GM23338 (cell line): Measurements from ENCODE around the gene GPATCH8. TPM values are rescaled to one million over a fixed set of nuclear protein-coding genes. Genes with fewer than 3 reads are reported as not detected.
A peak's percentile ranks its signal among the peaks of the same experiment; 100 is the strongest.

Source experiments
- ATAC-seq: fragments of 200-7000 bp; cut with Tn5 transposase; 3 replicates; pipeline ENCODE4 v1.9.1; 2020
- DNase-seq: peaks from one replicate; pipeline ENCODE4 v3.0.0-alpha.2; 2015; ENCODE audit warnings: low spot score
- H2AFZ ChIP-seq: fragments of 200-600 bp; sonication (generic); 2 replicates; pipeline ENCODE4 v1.8.0; 2016; ENCODE audit warnings: antibody characterized with exemption, mild to moderate bottlenecking, moderate library complexity
- H3F3A ChIP-seq: fragments of 200-600 bp; sonication (generic); replicated peaks from 2 replicates; pipeline ENCODE4 v1.8.0; 2017; ENCODE audit warnings: antibody characterized with exemption, mixed run types, low read depth
- H3K27ac ChIP-seq: fragments of 200-600 bp; sonication (generic); 2 replicates; pipeline ENCODE4 v1.6.1; 2016; ENCODE audit warnings: low read depth
- H3K27me3 ChIP-seq: fragments of 200-600 bp; sonication (generic); 2 replicates; pipeline ENCODE4 v1.8.0; 2016; ENCODE audit warnings: mild to moderate bottlenecking, mixed run types, moderate library complexity; ENCODE audit not compliant: insufficient read depth
- H3K36me3 ChIP-seq: fragments of 200-600 bp; sonication (generic); 2 replicates; pipeline ENCODE4 v1.8.0; 2016; ENCODE audit warnings: mild to moderate bottlenecking; ENCODE audit not compliant: insufficient read depth
- H3K4me1 ChIP-seq: fragments of 200-600 bp; sonication (generic); 2 replicates; pipeline ENCODE4 v1.8.0; 2016; ENCODE audit warnings: mild to moderate bottlenecking, moderate library complexity; ENCODE audit not compliant: insufficient read depth
- H3K4me2 ChIP-seq: fragments of 200-600 bp; sonication (generic); 2 replicates; pipeline ENCODE4 v1.7.1; 2017; ENCODE audit warnings: mixed run types
- H3K4me3 ChIP-seq: fragments of 200-600 bp; sonication (generic); 2 replicates; pipeline ENCODE4 v1.6.1; 2016; ENCODE audit warnings: mixed run types
- H3K79me2 ChIP-seq: fragments of 200-600 bp; sonication (generic); replicated peaks from 2 replicates; pipeline ENCODE4 v1.8.0; 2017; ENCODE audit warnings: mild to moderate bottlenecking; ENCODE audit not compliant: insufficient read depth
- H3K9me2 ChIP-seq: fragments of 200-600 bp; sonication (generic); 2 replicates; pipeline ENCODE4 v1.8.0; 2017; ENCODE audit not compliant: insufficient read depth
- H4K20me1 ChIP-seq: fragments of 200-600 bp; sonication (generic); replicated peaks from 2 replicates; pipeline ENCODE4 v1.8.0; 2017; ENCODE audit warnings: mild to moderate bottlenecking; ENCODE audit not compliant: insufficient read depth
- H3K27ac Mint-ChIP-seq: 2 replicates; pipeline ENCODE4 v1.8.0; 2020; ENCODE audit warnings: inconsistent platforms, mild to moderate bottlenecking, moderate library complexity, mixed read lengths
- H3K27me3 Mint-ChIP-seq: 3 replicates; pipeline ENCODE4 v1.8.0; 2022; ENCODE audit warnings: low read depth, mild to moderate bottlenecking, moderate library complexity, mixed read lengths, inconsistent platforms; ENCODE audit not compliant: insufficient read depth, poor library complexity
- H3K36me3 Mint-ChIP-seq: 3 replicates; pipeline ENCODE4 v1.8.0; 2021; ENCODE audit warnings: low read depth, mild to moderate bottlenecking, inconsistent platforms, moderate library complexity, mixed read lengths
- H3K4me1 Mint-ChIP-seq: 3 replicates; pipeline ENCODE4 v1.8.0; 2020; ENCODE audit warnings: mild to moderate bottlenecking, inconsistent platforms, mixed read lengths
- H3K4me3 Mint-ChIP-seq: 3 replicates; pipeline ENCODE4 v1.8.0; 2021; ENCODE audit warnings: moderate library complexity, mild to moderate bottlenecking, inconsistent platforms, mixed read lengths
- H3K9me3 Mint-ChIP-seq: 3 replicates; pipeline ENCODE4 v1.8.0; 2020; ENCODE audit warnings: moderate library complexity, mild to moderate bottlenecking, inconsistent platforms, mixed read lengths
- CREB1 ChIP-seq: fragments of 250-450 bp; sonication (Bioruptor Pico); IDR thresholded peaks from 2 replicates; pipeline ENCODE4 v1.5.0; 2020; ENCODE audit warnings: low read depth, mild to moderate bottlenecking, moderate library complexity
- CTCF ChIP-seq, 2 experiments: fragments of 200-600 bp in 1 of 2; sonication (generic) in 1 of 2; conservative IDR thresholded peaks; 2 replicates each; pipeline versions ENCODE4 v1.5.1 to v1.6.1; 2016 to 2017; ENCODE audit warnings: antibody characterized with exemption in 2 of 2, low read depth in 2 of 2, mild to moderate bottlenecking in 2 of 2, moderate library complexity in 1 of 2
- ETS1 ChIP-seq: IDR thresholded peaks from 2 replicates; pipeline ENCODE4 v1.6.1; 2016; ENCODE audit warnings: antibody characterized with exemption
- EZH2 ChIP-seq: fragments of 200-600 bp; sonication (generic); IDR thresholded peaks from one replicate; pipeline ENCODE4 v1.8.0; 2017; ENCODE audit warnings: antibody characterized with exemption, mild to moderate bottlenecking, low read depth; ENCODE audit not compliant: unreplicated experiment
- EZH2phosphoT487 ChIP-seq: fragments of 200-600 bp; sonication (generic); IDR thresholded peaks from one replicate; pipeline ENCODE4 v1.8.1; 2018; ENCODE audit warnings: antibody characterized with exemption; ENCODE audit not compliant: unreplicated experiment
- JUNB ChIP-seq: IDR thresholded peaks from one replicate; pipeline ENCODE4 v1.6.1; 2016; ENCODE audit warnings: antibody characterized with exemption; ENCODE audit not compliant: unreplicated experiment
- NANOG ChIP-seq: IDR thresholded peaks from 2 replicates; pipeline ENCODE4 v1.6.1; 2016; ENCODE audit warnings: antibody characterized with exemption, borderline replicate concordance
- POLR2AphosphoS5 ChIP-seq: IDR thresholded peaks from 2 replicates; pipeline ENCODE4 v1.6.1; 2016; ENCODE audit warnings: antibody characterized with exemption, low read depth
- ZNF114 ChIP-seq: fragments of 250-450 bp; sonication (Bioruptor Pico); IDR thresholded peaks from 2 replicates; pipeline ENCODE4 v1.5.0; 2020; ENCODE audit warnings: mild to moderate bottlenecking, moderate library complexity
- ZNF331 ChIP-seq: fragments of 250-450 bp; sonication (Bioruptor Pico); IDR thresholded peaks from 2 replicates; pipeline ENCODE4 v1.5.0; 2020; ENCODE audit warnings: low read depth, mild to moderate bottlenecking, moderate library complexity
- ZNF462 ChIP-seq: fragments of 250-450 bp; sonication (Bioruptor Pico); IDR thresholded peaks from 2 replicates; pipeline ENCODE4 v1.5.0; 2020; ENCODE audit warnings: mild to moderate bottlenecking, moderate library complexity
- polyA plus RNA-seq: library from polyadenylated mRNA; unstranded; fragments of >200 nt; fragmentation: Nextera tagmentation; extraction: Ambion mirVana; gene quantifications from 2 replicates; pipeline ENCODE4 v1.2.1, GENCODE V29; 2016
- total RNA-seq: library from RNA; depleted of rRNA; stranded (reverse); fragments of >200 nt; shearing (Covaris generic); gene quantifications from 2 replicates; pipeline ENCODE4 v1.2.3, GENCODE V29; 2014

Gene GPATCH8
- total and polyA plus RNA-seq, 2 experiments from 2014 or later: 44.4 to 76.5 TPM

- H3K36me3 ChIP-seq: no peaks in the 10 kb centered on the region
- Mint-ChIP-seq H3K36me3 (peaks cover 4% of the 10 kb centered on the region; the same call in 1 of the 3 replicates), H3K4me1 (peaks cover 81% of the 10 kb centered on the region), H3K4me3 (no peak overlapping the region; the same call in 2 of the 3 replicates), H3K9me3 (peaks cover 6% of the 10 kb centered on the region; the same call in 2 of the 3 replicates), H3K27me3 (peaks cover 69% of the 10 kb centered on the region), H3K27ac (no peak overlapping the region)
- peak overlapping the region; percentile 73 for H3K4me2 ChIP-seq
- peaks cover 7% of the 10 kb centered on the region; the same call in 1 of the 2 replicates for H3F3A ChIP-seq
- H3K27ac ChIP-seq: no peak overlapping the region
- 0 out of 2 replicates have a peak, but pooled peaks cover 4% of the 10 kb centered on the region for H3K9me2 ChIP-seq
- DNase-seq (no peak), ATAC-seq (no peak)
- peaks cover 80% of the 10 kb centered on the region for H3K27me3 ChIP-seq
- H2AFZ ChIP-seq: peak overlapping the region; percentile 30; the same call in 1 of the 2 replicates
- no peaks in the 10 kb centered on the region for H4K20me1 ChIP-seq
- TF ChIP-seq ZNF331 (CRISPR knock-in tag) (no peak), CTCF (conservative IDR thresholded peaks at IDR 0.05; ENCODE audit: low read depth in 2 of 2) (no peak), EZH2 (no peak), ETS1 (no peak), POLR2AphosphoS5 (no peak), ZNF114 (CRISPR knock-in tag) (no peak), JUNB (no peak)
- peak overlapping the region; percentile 5; the same call in 1 of the 2 replicates for H3K4me3 ChIP-seq
- no peaks in the 10 kb centered on the region for H3K79me2 ChIP-seq
- peaks cover 62% of the 10 kb centered on the region for H3K4me1 ChIP-seq
Measured at GRCh38 chr17:44546671-44547606, 43.7 kb upstream of the GPATCH8 start.

- no peak for ATAC-seq
Measured at GRCh38 chr17:44543905-44544523, 40.8 kb upstream of the GPATCH8 start.

More at GRCh38 chr17:44543905-44544523, 40.8 kb upstream of the GPATCH8 start:
- H3K4me1 ChIP-seq: peaks cover 79% of the 10 kb centered on the region
- peaks cover 22% of the 10 kb centered on the region for H3F3A ChIP-seq
- Mint-ChIP-seq H3K27ac (peak overlapping the region; percentile 51; the same call in 1 of the 2 replicates), H3K4me1 (peaks cover 89% of the 10 kb centered on the region), H3K27me3 (peaks cover 86% of the 10 kb centered on the region), H3K9me3 (peaks cover 8% of the 10 kb centered on the region; the same call in 2 of the 3 replicates), H3K36me3 (peaks cover 4% of the 10 kb centered on the region; the same call in 1 of the 3 replicates), H3K4me3 (peak overlapping the region; percentile 60)
- TF ChIP-seq ZNF331 (CRISPR knock-in tag) (no peak), NANOG (no peak), POLR2AphosphoS5 (no peak), EZH2phosphoT487 (no peak), CREB1 (no peak), ZNF462 (CRISPR knock-in tag) (no peak)
- no peaks in the 10 kb centered on the region for H3K9me2 ChIP-seq
- no peak overlapping the region for H3K27ac ChIP-seq
- H3K27me3 ChIP-seq: peaks cover 82% of the 10 kb centered on the region
- no peaks in the 10 kb centered on the region for H3K36me3 ChIP-seq
- no peak for DNase-seq
- H3K4me3 ChIP-seq: peak overlapping the region; percentile 45
- H3K4me2 ChIP-seq: peak overlapping the region; percentile 69
- H2AFZ ChIP-seq: no peak overlapping the region
- H3K79me2 ChIP-seq: no peaks in the 10 kb centered on the region
- no peaks in the 10 kb centered on the region for H4K20me1 ChIP-seq
